NCI-H2171 treated with DMSO at 0.1 percent for 48 hours (cell line): Measurements from ENCODE around the gene LRMDA.
A peak's percentile ranks its signal among the peaks of the same experiment; 100 is the strongest.

Experiments used
- DNase-seq: peaks from one replicate; lab custom pipeline; 2025; lab: John Stamatoyannopoulos, UW

The LRMDA gene

GRCh38 chr10:75646218-75646915 is 214.9 kb downstream of the LRMDA start:
- DNase-seq, result no peak

DNA sequence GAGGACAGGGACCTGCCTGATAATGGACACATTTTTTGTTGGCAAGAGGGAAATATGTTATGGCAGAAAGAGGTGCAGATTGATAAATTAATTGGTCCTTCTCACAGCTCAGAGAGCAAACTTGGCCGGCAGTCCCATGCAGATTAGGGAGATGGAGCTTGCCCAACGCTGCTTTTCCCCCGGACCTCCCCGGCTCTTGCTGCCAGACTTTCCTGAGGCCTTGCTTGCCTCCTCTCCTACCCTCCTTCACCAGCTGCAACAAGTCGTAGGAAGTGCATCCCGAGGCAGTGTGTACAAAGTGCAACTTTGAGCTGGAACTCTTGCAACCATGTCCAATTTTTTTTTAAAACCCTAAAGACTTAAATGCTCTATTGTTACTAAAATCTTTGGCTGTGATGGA is 215.5 kb downstream of the LRMDA start:
- DNase-seq, result no peak

DNA sequence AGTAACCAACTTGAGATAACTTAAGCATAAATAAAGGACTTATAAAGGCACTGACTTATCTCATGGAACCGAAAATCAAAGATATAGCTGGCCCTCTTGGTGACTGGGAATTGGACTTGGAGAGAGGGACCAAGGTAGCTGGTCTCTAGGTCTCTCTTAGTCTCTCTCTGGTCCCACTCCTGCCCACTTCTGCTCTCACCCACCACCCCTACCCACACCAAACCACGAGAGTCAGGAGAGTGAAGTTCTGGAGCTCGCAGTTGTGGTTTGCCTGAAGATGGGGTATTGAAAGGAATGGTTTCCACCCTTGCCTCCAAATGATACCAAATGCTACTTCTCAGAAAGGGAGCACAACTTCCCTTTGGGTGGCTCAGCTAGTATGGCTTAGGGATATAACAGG is 216.3 kb downstream of the LRMDA start:
- DNase-seq, result no peak

DNA sequence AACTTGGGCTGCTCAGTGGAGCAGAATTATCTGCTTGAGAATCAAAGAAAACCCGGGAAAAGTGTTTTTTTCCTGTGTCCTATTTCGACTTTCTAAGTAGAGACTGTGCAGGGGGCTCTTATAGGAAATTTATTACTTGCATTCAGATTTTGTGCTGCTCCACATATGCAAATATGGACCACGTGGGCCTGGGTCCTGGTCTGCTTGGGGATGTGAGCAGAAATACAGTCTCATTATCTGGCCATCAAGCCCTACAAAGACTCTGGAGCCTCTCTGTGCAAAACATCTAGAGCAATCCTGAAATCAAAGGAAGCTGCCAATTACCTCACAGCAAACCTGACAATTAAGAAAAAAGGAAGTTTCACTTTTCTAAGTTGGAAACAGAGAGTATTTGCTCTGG is 216.9 kb downstream of the LRMDA start:
- no peak for DNase-seq

GRCh38 chr10:75648854-75649253 is 217.4 kb downstream of the LRMDA start:
- DNase-seq, result no peak

- DNase-seq, result no peak
Observed at GRCh38 chr10:75649466-75649865, 218.0 kb downstream of the LRMDA start.

DNA sequence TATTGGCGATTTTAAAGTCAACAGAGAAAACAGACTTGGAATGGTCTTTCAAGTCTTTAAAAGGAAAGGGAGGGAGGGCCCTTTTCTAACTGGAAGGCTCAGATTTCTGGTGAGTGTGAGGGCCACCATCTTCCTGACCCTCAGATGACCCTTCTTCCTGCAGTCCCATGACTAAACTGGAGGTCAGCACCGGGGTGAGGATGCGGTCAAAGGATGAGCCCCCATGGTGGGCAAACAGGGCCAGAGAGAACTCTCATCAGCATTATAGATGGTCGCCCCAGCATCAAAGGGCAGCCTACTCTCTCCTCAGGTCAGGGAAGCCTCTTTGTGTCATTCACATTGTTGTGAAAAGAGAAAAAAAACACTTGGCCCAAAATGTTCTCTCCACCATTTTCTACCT is 219.2 kb downstream of the LRMDA start:
- no peak for DNase-seq

GRCh38 chr10:75651417-75651816 is 220.0 kb downstream of the LRMDA start:
- DNase-seq, result no peak

DNA sequence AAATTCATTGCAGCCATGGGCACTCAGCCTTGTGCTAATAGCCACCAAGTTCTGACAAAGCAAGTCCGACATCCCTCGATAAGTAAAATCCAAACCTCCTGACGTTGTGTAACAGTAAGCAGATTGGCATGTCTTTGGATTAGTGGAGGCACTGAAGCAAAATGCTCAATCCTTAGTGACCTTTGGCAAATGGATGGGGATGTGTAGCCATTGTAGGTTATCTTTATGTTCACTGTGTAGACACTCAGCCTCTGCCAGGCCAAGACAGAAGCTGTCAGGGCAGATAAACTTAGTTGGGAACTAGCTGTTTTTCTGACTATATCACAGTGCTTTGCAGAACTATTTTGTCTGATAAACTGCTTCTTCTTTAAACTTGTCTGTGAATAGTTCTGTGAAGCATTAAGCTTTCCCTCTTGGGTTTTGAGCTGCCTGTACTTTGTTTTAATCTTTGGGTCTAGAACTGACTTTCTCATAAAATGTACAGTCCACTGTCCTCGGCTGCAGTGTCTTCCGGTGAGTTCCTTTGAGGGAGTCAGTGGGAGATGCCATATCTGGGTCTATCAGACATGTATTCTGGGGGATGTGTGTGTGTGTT is 220.8 kb downstream of the LRMDA start:
- no peak for DNase-seq

GRCh38 chr10:75653761-75654160 is 222.3 kb downstream of the LRMDA start:
- DNase-seq, result no peak

GRCh38 chr10:75654171-75654771 is 222.8 kb downstream of the LRMDA start:
- no peak for DNase-seq

DNA sequence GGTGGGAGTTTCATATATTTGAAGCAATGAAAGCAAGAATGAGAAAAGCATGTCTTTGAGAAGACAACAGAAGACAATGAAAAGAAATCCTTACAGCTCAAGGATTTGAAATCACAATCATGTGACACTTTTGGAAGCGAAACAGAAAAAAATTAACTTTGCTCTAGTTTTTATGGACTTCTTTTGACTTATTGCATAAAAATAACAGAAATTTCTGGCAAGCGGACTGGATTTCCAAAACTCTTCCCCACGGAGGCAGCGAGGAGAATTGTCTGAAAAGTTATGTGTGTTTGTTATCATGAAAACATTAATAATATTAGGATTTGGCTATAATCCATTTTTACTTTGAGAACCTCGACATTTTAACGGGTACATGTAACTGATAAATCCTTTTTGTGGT is 223.3 kb downstream of the LRMDA start:
- no peak for DNase-seq

GRCh38 chr10:75655791-75656451 is 224.5 kb downstream of the LRMDA start:
- DNase-seq, result no peak

DNA sequence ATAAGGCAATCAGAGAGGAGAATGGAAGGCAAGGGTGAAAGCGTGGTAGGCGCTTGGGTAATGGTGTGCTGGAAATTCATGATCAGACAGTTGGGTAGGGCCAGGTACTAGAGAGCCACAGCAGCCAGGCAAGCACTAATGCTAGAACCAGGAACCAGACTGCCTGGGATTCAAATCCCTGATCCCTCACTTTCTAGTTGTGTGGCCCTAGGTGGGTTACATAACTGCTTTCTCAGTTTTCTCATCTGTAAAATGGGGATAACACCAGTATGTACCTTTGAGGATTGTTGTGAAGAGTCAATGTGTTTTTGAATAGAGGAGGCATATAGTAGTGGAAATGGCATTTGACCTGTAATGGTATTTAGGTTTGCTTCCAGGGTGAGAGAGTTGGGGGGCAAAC is 225.9 kb downstream of the LRMDA start:
- DNase-seq, result no peak

DNA sequence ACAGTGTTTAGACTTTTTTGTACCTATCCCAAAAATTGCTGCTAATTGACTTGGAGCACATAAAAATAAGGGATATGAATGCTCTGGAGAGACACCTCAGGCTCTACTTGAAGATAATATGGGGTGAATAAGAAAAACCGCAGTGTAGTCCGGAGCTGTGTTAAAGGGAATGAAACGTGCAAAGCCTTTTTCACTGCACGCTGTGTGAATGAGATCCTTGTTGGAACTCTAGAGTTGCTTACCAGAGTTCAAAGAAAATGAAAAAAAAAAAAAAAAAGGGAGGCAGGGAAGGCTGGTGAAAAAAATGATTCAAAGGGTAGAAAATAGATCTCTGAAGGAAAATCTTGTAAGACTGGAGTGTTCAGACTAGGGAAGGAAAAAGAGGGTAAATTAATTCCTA is 226.6 kb downstream of the LRMDA start:
- no peak for DNase-seq

GRCh38 chr10:75658496-75658895 is 227.1 kb downstream of the LRMDA start:
- DNase-seq, result no peak

GRCh38 chr10:75658915-75659314 is 227.5 kb downstream of the LRMDA start:
- DNase-seq, result no peak

DNA sequence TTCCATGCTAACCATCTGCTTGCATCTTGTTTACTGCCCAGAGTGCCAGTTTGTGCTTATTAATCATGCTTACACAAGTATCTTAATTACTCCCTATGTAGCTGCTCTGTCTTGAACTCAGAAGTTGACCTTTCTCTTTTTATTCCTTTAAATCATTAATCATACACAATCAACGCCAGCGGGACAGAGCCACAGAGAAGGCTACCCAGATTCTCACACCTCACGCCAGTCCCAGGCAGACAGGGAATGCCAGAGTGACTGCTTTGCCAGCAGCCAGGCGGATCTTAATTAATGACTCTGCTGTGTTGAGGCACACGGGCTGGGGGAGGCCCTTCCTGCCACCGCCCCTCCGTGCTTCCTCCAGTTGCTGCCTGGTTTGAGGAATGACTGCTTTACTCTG is 229.4 kb downstream of the LRMDA start:
- peak; percentile 45 for DNase-seq

- no peak for DNase-seq
Observed at GRCh38 chr10:75662715-75663114, 231.3 kb downstream of the LRMDA start.

GRCh38 chr10:75663947-75664664 is 232.7 kb downstream of the LRMDA start:
- no peak for DNase-seq

- no peak for DNase-seq
Observed at GRCh38 chr10:75664968-75665367, 233.5 kb downstream of the LRMDA start.

DNA sequence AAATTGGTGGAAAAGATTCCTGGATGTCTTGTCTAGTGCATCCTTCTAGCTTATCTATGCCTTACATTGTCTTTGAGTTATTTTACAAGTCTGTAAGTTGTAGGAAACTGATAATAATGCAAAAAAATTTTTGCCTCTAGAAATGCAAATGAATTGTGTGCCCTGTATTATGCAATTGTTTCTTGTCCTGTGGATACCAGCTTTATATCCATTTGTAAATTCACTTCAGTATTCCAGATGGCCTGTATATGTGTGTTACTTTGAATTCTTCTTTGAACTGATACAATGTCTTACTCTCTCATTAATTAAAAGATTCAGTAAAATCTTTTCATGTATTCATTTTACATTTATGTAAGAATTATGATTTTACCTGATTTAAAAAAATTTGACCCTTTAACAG is 234.3 kb downstream of the LRMDA start:
- DNase-seq, result no peak
